GM12878 (cell line): ENCODE data around the gene WNK2. TPM values are rescaled to one million over a fixed set of nuclear protein-coding genes. Genes with fewer than 3 reads are reported as not detected.

ENCODE experiments used
- ATAC-seq: fragments of 200-7000 bp; cut with Tn5 transposase; 3 replicates; pipeline ENCODE4 v1.9.1; 2020; ENCODE audit warnings: mild to moderate bottlenecking, moderate library complexity
- BruUV-seq: library from RNA; stranded (reverse); fragments of 400-500 nt; replicated peaks from 2 replicates; lab custom pipeline; 2021; lab: Mats Ljungman, UMichigan
- CTCF ChIA-PET: fragments of 300-600 bp; sonication (Branson Sonifier 250); formaldehyde crosslinking; extraction: SDS; loops from one replicate; lab custom pipeline; 2021; ENCODE audit warnings: inconsistent platforms; lab: Yijun Ruan, JAX
- POLR2A ChIA-PET: fragments of 350-600 bp; formaldehyde crosslinking; extraction: SDS; loops from one replicate; lab custom pipeline; 2021; ENCODE audit warnings: inconsistent platforms; lab: Charles Lee
- RAD21 ChIA-PET: fragments of 300-600 bp; sonication (Branson Sonifier 250); formaldehyde crosslinking; loops from one replicate; lab custom pipeline; 2023; ENCODE audit warnings: antibody characterized with exemption; ENCODE audit not compliant: unreplicated experiment; lab: Charles Lee
- SMC1A ChIA-PET: fragments of 300-600 bp; sonication (Branson Sonifier 250); formaldehyde crosslinking; loops from one replicate; lab custom pipeline; 2023; ENCODE audit not compliant: unreplicated experiment, uncharacterized antibody; lab: Charles Lee
- DNase-seq: peaks from one replicate; pipeline ENCODE4 v3.0.0-alpha.2; 2011; ENCODE audit warnings: low read depth, low spot score
- FAIRE-seq: peaks from 3 replicates; lab custom pipeline; 2011; peaks lifted over from hg19 to GRCh38; lab: Jason Lieb, UNC
- H2AFZ ChIP-seq: 2 replicates; pipeline ENCODE4 v1.6.0; 2011; ENCODE audit warnings: low read depth, low read length, control low read depth; ENCODE audit not compliant: control insufficient read depth
- H3K27ac ChIP-seq: 2 replicates; pipeline ENCODE4 v1.5.1; 2011; ENCODE audit warnings: control low read depth; ENCODE audit not compliant: control insufficient read depth, insufficient read depth
- H3K27me3 ChIP-seq, 2 experiments: replicated peaks in 1 of 2; 2 replicates each; pipeline versions ENCODE4 v1.6.0 to v1.6.1; 2011; ENCODE audit warnings: low read length in 1 of 2; ENCODE audit not compliant: control insufficient read depth in 2 of 2, insufficient read depth in 2 of 2
- H3K36me3 ChIP-seq, 2 experiments: 2 replicates each; pipeline ENCODE4 v1.5.1; 2011; ENCODE audit warnings: low read length in 1 of 2; ENCODE audit not compliant: control insufficient read depth in 2 of 2, insufficient read depth in 2 of 2
- H3K4me1 ChIP-seq: 2 replicates; pipeline ENCODE4 v1.6.1; 2011; ENCODE audit warnings: mild to moderate bottlenecking, low read length, moderate library complexity, mixed read lengths; ENCODE audit not compliant: control insufficient read depth, insufficient read depth
- H3K4me2 ChIP-seq: 2 replicates; pipeline ENCODE4 v1.6.0; 2011; ENCODE audit warnings: control low read depth; ENCODE audit not compliant: control insufficient read depth, insufficient read depth
- H3K4me3 ChIP-seq: fragments of 200-600 bp; sonication (generic); 2 replicates; pipeline ENCODE4 v1.5.1; 2016
- H3K79me2 ChIP-seq: 2 replicates; pipeline ENCODE4 v1.6.0; 2011; ENCODE audit warnings: low read length; ENCODE audit not compliant: control insufficient read depth, insufficient read depth
- H3K9ac ChIP-seq: 2 replicates; pipeline ENCODE4 v1.8.0; 2011; ENCODE audit warnings: low read length, control low read depth, mixed read lengths; ENCODE audit not compliant: control insufficient read depth, insufficient read depth
- H3K9me3 ChIP-seq: replicated peaks from 3 replicates; pipeline ENCODE4 v1.5.1; 2011; ENCODE audit warnings: mild to moderate bottlenecking, low read length; ENCODE audit not compliant: control insufficient read depth, insufficient read depth
- H4K20me1 ChIP-seq: 2 replicates; pipeline ENCODE4 v1.6.0; 2011; ENCODE audit not compliant: control insufficient read depth, insufficient read depth
- FOS ChIP-seq: IDR thresholded peaks from 3 replicates; pipeline ENCODE4 v1.6.1; 2011; ENCODE audit warnings: borderline replicate concordance; ENCODE audit not compliant: insufficient read length; ENCODE audit errors: extremely low read depth
- IKZF2 ChIP-seq, 2 experiments: fragments of 450-650 bp; IDR thresholded peaks; 2 replicates each; pipeline ENCODE4 v1.6.1; 2017; ENCODE audit warnings: mild to moderate bottlenecking in 2 of 2, moderate library complexity in 2 of 2
- JUND ChIP-seq: IDR thresholded peaks from 2 replicates; pipeline ENCODE4 v1.6.1; 2012; ENCODE audit warnings: low read depth, mild to moderate bottlenecking, low read length, improper control_type of control experiment, moderate library complexity
- MYC ChIP-seq: IDR thresholded peaks from 2 replicates; pipeline ENCODE4 v1.6.1; 2011; ENCODE audit warnings: mild to moderate bottlenecking, low read length, moderate library complexity, inconsistent platforms; ENCODE audit not compliant: insufficient read depth, insufficient replicate concordance, insufficient read length, severe bottlenecking
- NFYA ChIP-seq: IDR thresholded peaks from 2 replicates; pipeline ENCODE4 v1.6.1; 2011; ENCODE audit warnings: low read depth, mild to moderate bottlenecking, low read length, improper control_type of control experiment, borderline replicate concordance
- NFYB ChIP-seq: IDR thresholded peaks from 2 replicates; pipeline ENCODE4 v1.6.1; 2011; ENCODE audit warnings: low read depth, mild to moderate bottlenecking, low read length, improper control_type of control experiment, moderate library complexity; ENCODE audit not compliant: insufficient read depth
- RAD51 ChIP-seq: fragments of 450-650 bp; IDR thresholded peaks from 2 replicates; pipeline ENCODE4 v1.6.1; 2016; ENCODE audit warnings: moderate library complexity, mild to moderate bottlenecking, inconsistent platforms
- SIX5 ChIP-seq: IDR thresholded peaks from 2 replicates; pipeline ENCODE4 v1.6.1; 2011; ENCODE audit warnings: mild to moderate bottlenecking, low read depth, low read length, moderate library complexity; ENCODE audit not compliant: severe bottlenecking
- ZNF217 ChIP-seq: fragments of 450-650 bp; IDR thresholded peaks from 2 replicates; pipeline ENCODE4 v1.6.1; 2017; ENCODE audit warnings: antibody characterized with exemption, mild to moderate bottlenecking
- WGBS: methylation state at CpG from one replicate; pipeline ENCODE4 v1.1.6; 2016; ENCODE audit warnings: low lambda C conversion rate; ENCODE audit not compliant: insufficient replicate concordance, insufficient coverage; ENCODE audit errors: missing lambda C conversion rate; 5-methylcytosine and 5-hydroxymethylcytosine counted together
- in situ Hi-C: fragments of 300-500 bp; cut with MboI; formaldehyde crosslinking; loops from 9 replicates; pipeline ENCODE4 v1.14.3; 2018; ENCODE audit warnings: mixed read lengths
- intact Hi-C: fragments of 100-400 bp; cut with micrococcal nuclease; formaldehyde crosslinking; loops from one replicate; pipeline ENCODE4 v1.14.2; 2022; ENCODE audit not compliant: unreplicated experiment
- polyA plus RNA-seq, 11 experiments: library from polyadenylated mRNA; depleted of rRNA in 4 of 11; unstranded in 6 of 11; stranded (reverse) in 5 of 11; fragments of >200 nt; fragmentation: Nextera tagmentation in 4 of 11; fragmentation: Illumina TruSeq in 1 of 11; extraction: Ambion mirVana in 4 of 11; extraction: Trizol in 1 of 11; gene quantifications; 1 replicate in 1 of 11; 2 replicates in 10 of 11; pipeline versions ENCODE4 v1.2.1 to v1.2.3, GENCODE V29; 2011 to 2016; ENCODE audit warnings: inconsistent platforms in 2 of 11, missing spikeins in 2 of 11, low read depth in 1 of 11
- total RNA-seq, 4 experiments: library from RNA; depleted of rRNA in 3 of 4; stranded (reverse); fragments of >200 nt in 3 of 4; fragmentation: Illumina TruSeq in 1 of 4; extraction: Trizol in 1 of 4; gene quantifications; 2 replicates each; pipeline versions ENCODE4 v1.2.1 to v1.2.3, GENCODE V29; 2013 to 2021
- TF ChIP-seq, protein P1 (sequence below): fragments of 450-650 bp; IDR thresholded peaks from 2 replicates; pipeline ENCODE4 v1.6.1; 2017; ENCODE audit warnings: mild to moderate bottlenecking, low read depth, inconsistent platforms; ENCODE audit not compliant: poor library complexity, severe bottlenecking
- TF ChIP-seq, protein P2 (sequence below): fragments of 450-650 bp; IDR thresholded peaks from 2 replicates; pipeline ENCODE4 v1.6.1; 2018; ENCODE audit warnings: borderline replicate concordance, mild to moderate bottlenecking; ENCODE audit not compliant: partially characterized antibody
- TF ChIP-seq, protein P3 (sequence below): IDR thresholded peaks from 2 replicates; pipeline ENCODE4 v1.6.1; 2011; ENCODE audit warnings: low read depth, low read length, improper control_type of control experiment, borderline replicate concordance

The WNK2 gene
- total and polyA plus RNA-seq, 10 of the 15 experiments (the other 5 are each of a cell fraction or from before 2014, with no cell fraction given) = 0.15 TPM; not detected in 9

DNA sequence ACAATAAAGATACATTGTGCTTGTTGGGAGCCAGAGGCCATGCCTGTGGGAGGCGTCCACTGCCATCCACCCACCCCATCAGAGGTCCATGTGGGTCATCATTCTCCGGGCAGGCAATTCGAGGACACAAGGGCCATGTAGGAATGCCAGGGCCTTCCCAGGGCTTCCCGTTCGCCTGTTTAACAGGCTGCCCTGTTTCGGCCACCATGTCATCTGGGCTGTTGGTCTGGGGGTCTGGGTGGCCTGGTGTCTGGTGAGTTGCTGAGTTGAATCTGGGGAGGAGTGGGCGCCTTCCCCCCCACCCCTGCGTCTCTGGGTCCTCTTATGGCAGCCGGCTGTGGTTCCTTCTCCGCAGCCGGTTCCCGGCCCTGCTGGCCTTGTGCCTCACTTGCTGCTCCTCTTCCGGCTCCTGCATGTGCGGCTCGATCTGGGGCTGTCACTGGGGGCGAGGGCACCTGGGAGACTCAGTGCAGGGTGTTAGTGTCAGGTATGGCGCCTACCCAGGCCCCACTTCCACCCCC lies 117.4 kb downstream of the WNK2 start:
- ATAC-seq (no peak), DNase-seq (no peak), FAIRE-seq (no peak)
- no peaks in the 10 kb centered on the region for H3K9me3 ChIP-seq
- H2AFZ ChIP-seq = no peak overlapping the region
- no peak overlapping the region for H3K4me2 ChIP-seq
- no peaks in the 10 kb centered on the region for H3K4me1 ChIP-seq
- ChIA-PET SMC1A (no interaction called here), CTCF (interaction anchor here (1.1 to 2.3 kb wide), 2 partner anchors 193 to 296 kb away, joined by 3 to 16 read pairs; no protein-coding TSS in a partner anchor), RAD21 (interaction anchor here (1.9 kb wide), 1 partner anchor 345 kb away, joined by 4 read pairs; no protein-coding TSS in a partner anchor), POLR2A (no interaction called here)
- no peak overlapping the region for H3K4me3 ChIP-seq
- H3K36me3 ChIP-seq = no peaks in the 10 kb centered on the region
- no peak overlapping the region for H3K9ac ChIP-seq
- BruUV-seq = no TSS peak
- no peak overlapping the region for H3K27ac ChIP-seq
- in situ Hi-C loops (loop anchor here (5.0 to 10.0 kb wide), 3 partner anchors 139 to 347 kb away; no protein-coding TSS in a partner anchor), intact Hi-C loops (no loop called here)
- H3K27me3 ChIP-seq = no peaks in the 10 kb centered on the region; a peak in 1 of 4 replicates
- 33% methylated on average over 17 of the region's 17 CpGs for WGBS
- H4K20me1 ChIP-seq = no peaks in the 10 kb centered on the region
- TF ChIP-seq SIX5 = no peak
- TF ChIP-seq NFYA = no peak
- TF ChIP-seq, protein P1, sequence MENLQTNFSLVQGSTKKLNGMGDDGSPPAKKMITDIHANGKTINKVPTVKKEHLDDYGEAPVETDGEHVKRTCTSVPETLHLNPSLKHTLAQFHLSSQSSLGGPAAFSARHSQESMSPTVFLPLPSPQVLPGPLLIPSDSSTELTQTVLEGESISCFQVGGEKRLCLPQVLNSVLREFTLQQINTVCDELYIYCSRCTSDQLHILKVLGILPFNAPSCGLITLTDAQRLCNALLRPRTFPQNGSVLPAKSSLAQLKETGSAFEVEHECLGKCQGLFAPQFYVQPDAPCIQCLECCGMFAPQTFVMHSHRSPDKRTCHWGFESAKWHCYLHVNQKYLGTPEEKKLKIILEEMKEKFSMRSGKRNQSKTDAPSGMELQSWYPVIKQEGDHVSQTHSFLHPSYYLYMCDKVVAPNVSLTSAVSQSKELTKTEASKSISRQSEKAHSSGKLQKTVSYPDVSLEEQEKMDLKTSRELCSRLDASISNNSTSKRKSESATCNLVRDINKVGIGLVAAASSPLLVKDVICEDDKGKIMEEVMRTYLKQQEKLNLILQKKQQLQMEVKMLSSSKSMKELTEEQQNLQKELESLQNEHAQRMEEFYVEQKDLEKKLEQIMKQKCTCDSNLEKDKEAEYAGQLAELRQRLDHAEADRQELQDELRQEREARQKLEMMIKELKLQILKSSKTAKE = no peak
- TF ChIP-seq IKZF2 (IDR thresholded peaks at IDR 0.05) = no peak
- TF ChIP-seq, protein P2, sequence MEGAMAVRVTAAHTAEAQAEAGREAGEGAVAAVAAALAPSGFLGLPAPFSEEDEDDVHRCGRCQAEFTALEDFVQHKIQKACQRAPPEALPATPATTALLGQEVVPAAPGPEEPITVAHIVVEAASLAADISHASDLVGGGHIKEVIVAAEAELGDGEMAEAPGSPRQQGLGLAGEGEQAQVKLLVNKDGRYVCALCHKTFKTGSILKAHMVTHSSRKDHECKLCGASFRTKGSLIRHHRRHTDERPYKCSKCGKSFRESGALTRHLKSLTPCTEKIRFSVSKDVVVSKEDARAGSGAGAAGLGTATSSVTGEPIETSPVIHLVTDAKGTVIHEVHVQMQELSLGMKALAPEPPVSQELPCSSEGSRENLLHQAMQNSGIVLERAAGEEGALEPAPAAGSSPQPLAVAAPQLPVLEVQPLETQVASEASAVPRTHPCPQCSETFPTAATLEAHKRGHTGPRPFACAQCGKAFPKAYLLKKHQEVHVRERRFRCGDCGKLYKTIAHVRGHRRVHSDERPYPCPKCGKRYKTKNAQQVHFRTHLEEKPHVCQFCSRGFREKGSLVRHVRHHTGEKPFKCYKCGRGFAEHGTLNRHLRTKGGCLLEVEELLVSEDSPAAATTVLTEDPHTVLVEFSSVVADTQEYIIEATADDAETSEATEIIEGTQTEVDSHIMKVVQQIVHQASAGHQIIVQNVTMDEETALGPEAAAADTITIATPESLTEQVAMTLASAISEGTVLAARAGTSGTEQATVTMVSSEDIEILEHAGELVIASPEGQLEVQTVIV = no peak
- TF ChIP-seq NFYB = no peak
- no peak for TF ChIP-seq FOS
- TF ChIP-seq RAD51 = no peak
- TF ChIP-seq ZNF217 = no peak
- TF ChIP-seq MYC = no peak
- TF ChIP-seq JUND = no peak
- TF ChIP-seq, protein P3, sequence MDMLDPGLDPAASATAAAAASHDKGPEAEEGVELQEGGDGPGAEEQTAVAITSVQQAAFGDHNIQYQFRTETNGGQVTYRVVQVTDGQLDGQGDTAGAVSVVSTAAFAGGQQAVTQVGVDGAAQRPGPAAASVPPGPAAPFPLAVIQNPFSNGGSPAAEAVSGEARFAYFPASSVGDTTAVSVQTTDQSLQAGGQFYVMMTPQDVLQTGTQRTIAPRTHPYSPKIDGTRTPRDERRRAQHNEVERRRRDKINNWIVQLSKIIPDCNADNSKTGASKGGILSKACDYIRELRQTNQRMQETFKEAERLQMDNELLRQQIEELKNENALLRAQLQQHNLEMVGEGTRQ = no peak
- no peaks in the 10 kb centered on the region for H3K79me2 ChIP-seq
